Measurements from ENCODE around the gene SH3TC1.

SH3TC1 gene

GRCh38 chr4:8285976-8286718 is 87.1 kb downstream of the SH3TC1 start:
- TF ChIP-seq CTCF (IDR thresholded peaks at IDR 0.05; ENCODE audit: extremely low read depth, missing control alignments), result no peak
- no peak for DNase-seq (ENCODE audit: low spot score)

- no peak for DNase-seq (ENCODE audit: low spot score)
- TF ChIP-seq CTCF (IDR thresholded peaks at IDR 0.05; ENCODE audit: extremely low read depth, missing control alignments), result no peak
These were observed 87.7 kb downstream of the SH3TC1 start for GRCh38 chr4:8286719-8287342.

- DNase-seq (ENCODE audit: low spot score), result no peak
- TF ChIP-seq CTCF (IDR thresholded peaks at IDR 0.05; ENCODE audit: extremely low read depth, missing control alignments), result no peak
These were observed 88.5 kb downstream of the SH3TC1 start for GRCh38 chr4:8287343-8288280.

- TF ChIP-seq CTCF (IDR thresholded peaks at IDR 0.05; ENCODE audit: extremely low read depth, missing control alignments), result no peak
- DNase-seq (ENCODE audit: low spot score), result no peak
These were observed 90.2 kb downstream of the SH3TC1 start for GRCh38 chr4:8289151-8289750.

GRCh38 chr4:8289956-8290700 is 91.0 kb downstream of the SH3TC1 start:
- no peak for TF ChIP-seq CTCF (IDR thresholded peaks at IDR 0.05; ENCODE audit: extremely low read depth, missing control alignments)

GRCh38 chr4:8290701-8290970 is 91.5 kb downstream of the SH3TC1 start:
- no peak for TF ChIP-seq CTCF (IDR thresholded peaks at IDR 0.05; ENCODE audit: extremely low read depth, missing control alignments)
- no peak for DNase-seq (ENCODE audit: low spot score)

More at GRCh38 chr4:8289956-8290700, 91.0 kb downstream of the SH3TC1 start:
- no peak for DNase-seq (ENCODE audit: low spot score)
